HAP-1 (cell line): ENCODE results near the gene FARS2.

ENCODE experiments used
- DNase-seq, 2 experiments: peaks; one replicate each; pipeline ENCODE4 v3.0.0-alpha.2; 2016 to 2020; ENCODE audit warnings: low spot score in 2 of 2
- H3K27me3 ChIP-seq: fragments of 250-450 bp; sonication (Bioruptor Pico); 2 replicates; pipeline ENCODE4 v1.5.1; 2020; ENCODE audit warnings: low read depth, mild to moderate bottlenecking, moderate library complexity
- H3K36me3 ChIP-seq: fragments of 250-450 bp; sonication (Bioruptor Pico); replicated peaks from 2 replicates; pipeline ENCODE4 v1.5.1; 2020; ENCODE audit warnings: mild to moderate bottlenecking
- H3K4me1 ChIP-seq: fragments of 250-450 bp; sonication (Bioruptor Pico); 2 replicates; pipeline ENCODE4 v1.5.1; 2020; ENCODE audit warnings: mild to moderate bottlenecking
- H3K4me3 ChIP-seq: fragments of 250-450 bp; sonication (Bioruptor Pico); 2 replicates; pipeline ENCODE4 v1.5.1; 2020; ENCODE audit warnings: mild to moderate bottlenecking, moderate library complexity
- H3K9me3 ChIP-seq: fragments of 250-450 bp; sonication (Bioruptor Pico); 2 replicates; pipeline ENCODE4 v1.5.1; 2020; ENCODE audit warnings: mild to moderate bottlenecking, moderate library complexity
- in situ Hi-C: fragments of 300-500 bp; cut with MboI; formaldehyde crosslinking; loops from 3 replicates; pipeline ENCODE4 v1.14.3; 2020; ENCODE audit warnings: low sequenced_read_pairs, inconsistent platforms, mixed read lengths

FARS2 gene

GRCh38 chr6:5395719-5396118 lies 134.4 kb downstream of the FARS2 start:
- Histone ChIP-seq H3K4me1 (peaks cover 3% of the 10 kb centered on the region; the same call in 1 of the 2 replicates), H3K4me3 (no peak overlapping the region), H3K9me3 (no peaks in the 10 kb centered on the region), H3K27me3 (no peaks in the 10 kb centered on the region), H3K36me3 (no peaks in the 10 kb centered on the region)
- no peak for DNase-seq
- in situ Hi-C loops = loop anchor here (10.0 kb wide), 1 partner anchor 181 kb away; no protein-coding TSS in a partner anchor

- Histone ChIP-seq H3K27me3 (no peaks in the 10 kb centered on the region), H3K36me3 (no peaks in the 10 kb centered on the region), H3K4me1 (peaks cover 3% of the 10 kb centered on the region; the same call in 1 of the 2 replicates), H3K9me3 (no peaks in the 10 kb centered on the region), H3K4me3 (no peak overlapping the region)
- peak in 1 of 2 experiments; percentile 59 for DNase-seq
- in situ Hi-C loops = loop anchor here (10.0 kb wide), 1 partner anchor 184 kb away; no protein-coding TSS in a partner anchor
Measured at GRCh38 chr6:5398530-5398929, 137.2 kb downstream of the FARS2 start.

GRCh38 chr6:5399391-5399790 lies 138.1 kb downstream of the FARS2 start:
- no peak for DNase-seq
- no peaks in the 10 kb centered on the region for H3K27me3 ChIP-seq
- in situ Hi-C loops = loop anchor here (10.0 kb wide), 1 partner anchor 185 kb away; no protein-coding TSS in a partner anchor
- peaks cover 3% of the 10 kb centered on the region; the same call in 1 of the 2 replicates for H3K4me1 ChIP-seq
- no peaks in the 10 kb centered on the region for H3K36me3 ChIP-seq
- H3K9me3 ChIP-seq = no peaks in the 10 kb centered on the region
- H3K4me3 ChIP-seq = no peak overlapping the region

GRCh38 chr6:5401845-5402738 lies 140.8 kb downstream of the FARS2 start:
- in situ Hi-C loops = loop anchor here (5.0 to 10.0 kb wide), 2 partner anchors 260 to 347 kb away; no protein-coding TSS in a partner anchor

GRCh38 chr6:5403076-5403475 lies 141.8 kb downstream of the FARS2 start:
- Histone ChIP-seq H3K27me3 (no peaks in the 10 kb centered on the region), H3K9me3 (no peaks in the 10 kb centered on the region), H3K36me3 (no peaks in the 10 kb centered on the region), H3K4me3 (no peak overlapping the region), H3K4me1 (peaks cover 3% of the 10 kb centered on the region; the same call in 1 of the 2 replicates)
- DNase-seq = no peak
- in situ Hi-C loops = loop anchor here (5.0 to 10.0 kb wide), 2 partner anchors 261 to 348 kb away; no protein-coding TSS in a partner anchor

More at GRCh38 chr6:5401845-5402738, 140.8 kb downstream of the FARS2 start:
- no peaks in the 10 kb centered on the region for H3K36me3 ChIP-seq
- peak in 1 of 2 experiments; percentile 49 for DNase-seq
- H3K9me3 ChIP-seq = no peaks in the 10 kb centered on the region
- no peak overlapping the region for H3K4me3 ChIP-seq
- peaks cover 3% of the 10 kb centered on the region; the same call in 1 of the 2 replicates for H3K4me1 ChIP-seq
- H3K27me3 ChIP-seq = no peaks in the 10 kb centered on the region

- Histone ChIP-seq H3K27me3 (no peaks in the 10 kb centered on the region), H3K9me3 (no peaks in the 10 kb centered on the region), H3K4me3 (no peak overlapping the region), H3K36me3 (no peaks in the 10 kb centered on the region), H3K4me1 (peaks cover 3% of the 10 kb centered on the region; the same call in 1 of the 2 replicates)
- DNase-seq = no peak
- in situ Hi-C loops = loop anchor here (5.0 to 10.0 kb wide), 2 partner anchors 261 to 349 kb away; no protein-coding TSS in a partner anchor
Measured at GRCh38 chr6:5403609-5404008, 142.3 kb downstream of the FARS2 start.

- H3K4me3 ChIP-seq = no peak overlapping the region
- DNase-seq = no peak
- H3K4me1 ChIP-seq = no peaks in the 10 kb centered on the region
- in situ Hi-C loops = loop anchor here (10.0 kb wide), 1 partner anchor 351 kb away; no protein-coding TSS in a partner anchor
- H3K36me3 ChIP-seq = no peaks in the 10 kb centered on the region
- no peaks in the 10 kb centered on the region for H3K9me3 ChIP-seq
- no peaks in the 10 kb centered on the region for H3K27me3 ChIP-seq
Measured at GRCh38 chr6:5405976-5406375, 144.7 kb downstream of the FARS2 start.

- DNase-seq = no peak
- H3K9me3 ChIP-seq = no peaks in the 10 kb centered on the region
- in situ Hi-C loops = no loop called here
- no peak overlapping the region for H3K4me3 ChIP-seq
- no peaks in the 10 kb centered on the region for H3K27me3 ChIP-seq
- H3K36me3 ChIP-seq = no peaks in the 10 kb centered on the region
- no peaks in the 10 kb centered on the region for H3K4me1 ChIP-seq
Measured at GRCh38 chr6:5411414-5411813, 150.1 kb downstream of the FARS2 start.

- in situ Hi-C loops = no loop called here
- no peaks in the 10 kb centered on the region for H3K27me3 ChIP-seq
- DNase-seq = no peak
Measured at GRCh38 chr6:5412017-5412416, 150.7 kb downstream of the FARS2 start.

GRCh38 chr6:5412663-5413062 lies 151.3 kb downstream of the FARS2 start:
- Histone ChIP-seq H3K27me3 (no peaks in the 10 kb centered on the region), H3K36me3 (no peaks in the 10 kb centered on the region), H3K4me1 (no peaks in the 10 kb centered on the region), H3K4me3 (no peak overlapping the region), H3K9me3 (no peaks in the 10 kb centered on the region)
- DNase-seq = no peak
- in situ Hi-C loops = no loop called here

More at GRCh38 chr6:5412017-5412416, 150.7 kb downstream of the FARS2 start:
- H3K4me3 ChIP-seq = no peak overlapping the region
- H3K36me3 ChIP-seq = no peaks in the 10 kb centered on the region
- no peaks in the 10 kb centered on the region for H3K9me3 ChIP-seq
- no peaks in the 10 kb centered on the region for H3K4me1 ChIP-seq

- in situ Hi-C loops = no loop called here
- H3K4me1 ChIP-seq = no peaks in the 10 kb centered on the region
- H3K36me3 ChIP-seq = no peaks in the 10 kb centered on the region
- no peaks in the 10 kb centered on the region for H3K9me3 ChIP-seq
- H3K27me3 ChIP-seq = no peaks in the 10 kb centered on the region
- no peak overlapping the region for H3K4me3 ChIP-seq
- DNase-seq = no peak
Measured at GRCh38 chr6:5416250-5416649, 154.9 kb downstream of the FARS2 start.

- peak in 1 of 2 experiments; percentile 43 for DNase-seq
- in situ Hi-C loops = no loop called here
- no peaks in the 10 kb centered on the region for H3K9me3 ChIP-seq
- no peaks in the 10 kb centered on the region for H3K36me3 ChIP-seq
- no peaks in the 10 kb centered on the region for H3K4me1 ChIP-seq
- H3K27me3 ChIP-seq = no peaks in the 10 kb centered on the region
- H3K4me3 ChIP-seq = no peak overlapping the region
Measured at GRCh38 chr6:5422321-5422915, 161.1 kb downstream of the FARS2 start.

GRCh38 chr6:5423251-5423650 lies 161.9 kb downstream of the FARS2 start:
- no peak for DNase-seq
- in situ Hi-C loops = no loop called here
- no peaks in the 10 kb centered on the region for H3K4me1 ChIP-seq
- H3K9me3 ChIP-seq = no peaks in the 10 kb centered on the region
- H3K4me3 ChIP-seq = no peak overlapping the region
- H3K27me3 ChIP-seq = no peaks in the 10 kb centered on the region
- H3K36me3 ChIP-seq = no peaks in the 10 kb centered on the region

GRCh38 chr6:5424726-5425125 lies 163.4 kb downstream of the FARS2 start:
- no peak for DNase-seq
- H3K36me3 ChIP-seq = no peaks in the 10 kb centered on the region
- H3K27me3 ChIP-seq = no peaks in the 10 kb centered on the region
- no peak overlapping the region for H3K4me3 ChIP-seq
- no peaks in the 10 kb centered on the region for H3K4me1 ChIP-seq
- in situ Hi-C loops = no loop called here
- no peaks in the 10 kb centered on the region for H3K9me3 ChIP-seq
